Activated CD4-positive, alpha-beta T cell treated with anti-CD3 and anti-CD28 coated beads for 4 hours (primary cell): ENCODE measurements around the gene AGFG2.

ENCODE experiments used
- DNase-seq, 2 donors: peaks; one replicate each; pipeline ENCODE4 v3.0.0-alpha.2; 2020

The AGFG2 gene

DNA sequence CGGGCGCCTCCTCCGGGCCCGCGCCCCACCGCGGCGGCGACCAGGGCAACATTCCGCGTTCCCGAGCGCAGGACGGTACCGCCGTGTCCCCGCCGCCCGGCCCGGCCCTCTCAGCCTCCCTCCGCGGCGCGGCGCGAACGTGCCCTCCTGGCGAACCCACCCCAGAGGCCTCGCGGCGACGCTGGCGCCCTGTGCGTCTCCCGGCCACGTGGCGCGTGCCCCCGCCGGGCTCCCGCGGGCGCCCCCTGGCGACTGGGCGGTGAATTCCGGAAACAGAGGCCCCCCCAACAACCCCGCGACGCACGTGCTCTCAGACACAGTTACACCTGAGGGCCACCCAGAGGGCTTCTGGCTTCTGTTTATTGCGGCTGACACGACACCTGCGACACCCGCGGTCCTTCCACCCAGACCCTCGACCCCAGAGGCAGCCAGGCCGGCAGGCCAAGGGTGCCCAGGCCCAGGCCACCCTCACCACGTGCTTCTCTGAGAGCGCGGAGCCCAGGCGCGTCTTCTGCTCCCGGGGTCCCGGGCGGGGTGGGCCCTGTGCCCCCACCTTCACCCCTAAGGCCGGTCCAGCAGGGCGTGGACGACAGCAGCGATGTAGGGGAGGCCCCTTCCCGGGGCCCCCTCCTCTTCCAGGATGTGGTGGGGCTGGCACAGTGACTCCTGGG is 34.8 kb downstream of the AGFG2 start, which contains the start of gene SAP25:
Gene SAP25 (minus strand): TSS at position 210 of the 671 bp plus-strand sequence. CDS start 158 bp downstream, at position 52.
- DNase-seq, result no peak

DNA sequence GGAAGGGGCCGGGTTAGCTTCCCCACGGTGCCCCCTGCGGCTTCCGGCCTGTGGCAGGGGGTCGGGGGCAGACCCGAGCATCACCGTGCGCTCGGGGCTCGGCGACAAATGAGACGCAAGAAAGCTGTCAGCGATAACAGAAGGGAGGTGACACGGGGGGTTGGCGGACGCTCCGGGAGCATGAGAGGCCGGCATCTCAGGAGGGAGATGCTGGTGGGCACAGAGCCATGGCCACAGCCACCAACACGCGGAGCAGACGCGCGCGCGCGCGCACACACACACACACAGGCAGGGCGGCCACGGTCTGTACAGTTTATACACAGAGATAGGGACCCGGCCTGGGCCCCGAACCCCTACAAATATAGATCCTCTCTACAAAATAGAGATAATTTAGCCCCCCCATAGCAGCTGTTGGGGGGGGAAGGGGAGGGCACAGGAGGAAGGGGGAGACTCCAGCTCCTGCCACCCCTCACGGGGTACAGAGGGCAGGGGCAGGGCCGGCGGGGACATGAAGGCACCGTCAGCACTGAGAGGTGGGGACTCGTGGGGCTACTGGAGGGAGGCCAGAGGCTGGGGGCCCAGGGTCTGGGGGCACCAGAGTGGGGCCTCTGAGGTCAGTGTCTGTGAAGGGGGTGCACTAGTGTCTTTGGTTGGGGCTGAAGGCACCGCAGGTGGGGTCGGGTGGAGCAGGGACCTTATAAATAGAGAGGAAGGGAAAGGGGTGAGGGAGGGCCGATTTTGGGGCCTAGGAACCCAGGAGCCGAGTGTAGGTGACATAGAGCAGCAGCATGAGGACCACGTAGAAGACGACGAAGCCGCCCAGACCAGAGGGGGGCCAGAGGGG is 35.6 kb downstream of the AGFG2 start:
- DNase-seq, result no peak

DNA sequence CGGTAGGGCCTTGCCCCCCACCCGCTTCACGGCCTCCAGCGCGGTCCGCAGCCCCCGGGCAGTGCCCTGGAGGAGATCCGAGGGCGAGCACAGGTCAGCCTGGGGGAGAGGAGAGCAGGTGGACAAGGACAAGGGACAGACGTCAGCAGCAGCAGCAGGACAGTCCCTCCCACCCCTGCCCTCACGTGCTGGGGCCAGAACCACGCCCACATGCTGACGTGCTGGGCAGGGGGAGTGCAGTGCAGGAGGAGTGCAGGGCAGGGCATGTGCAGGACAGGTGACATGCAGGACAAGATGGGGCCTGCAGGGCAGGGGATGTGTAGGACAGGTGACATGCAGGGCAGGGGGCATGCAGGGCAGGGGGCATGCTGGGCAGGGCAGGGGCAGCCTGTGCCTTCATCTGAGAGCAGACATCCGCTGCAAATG is 36.2 kb downstream of the AGFG2 start:
- no peak for DNase-seq

DNA sequence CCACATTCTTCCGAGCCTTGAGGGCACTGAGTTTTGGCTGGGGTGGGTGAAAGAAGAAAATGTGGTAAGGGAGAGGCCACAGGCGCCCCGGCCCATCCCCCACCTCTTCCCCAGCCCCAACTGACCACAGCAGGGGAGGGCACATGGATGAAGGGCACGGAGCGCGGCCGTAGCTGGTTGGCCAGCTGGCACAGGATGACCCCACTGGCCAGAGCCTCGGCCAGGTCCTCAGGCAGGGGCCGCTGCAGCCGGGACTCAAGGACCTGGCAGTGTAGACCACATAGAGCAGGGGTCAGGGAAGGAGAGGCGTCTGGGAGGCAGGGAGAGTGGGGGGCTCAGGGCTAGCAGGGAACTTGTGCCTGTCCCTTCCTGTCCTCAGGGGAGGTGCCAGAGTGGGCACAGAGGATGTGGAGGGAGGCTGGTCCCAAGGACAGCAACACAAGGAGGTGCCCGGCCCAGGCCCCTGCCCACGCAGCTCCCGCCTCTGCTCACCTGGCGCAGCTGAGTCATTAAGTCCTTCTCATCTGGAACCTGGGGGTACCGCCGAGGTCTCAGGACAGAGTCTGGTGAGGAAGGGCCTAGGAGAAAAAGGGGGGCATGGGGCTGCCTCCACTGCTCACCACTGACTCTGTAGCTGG is 36.9 kb downstream of the AGFG2 start:
- DNase-seq, result no peak

DNA sequence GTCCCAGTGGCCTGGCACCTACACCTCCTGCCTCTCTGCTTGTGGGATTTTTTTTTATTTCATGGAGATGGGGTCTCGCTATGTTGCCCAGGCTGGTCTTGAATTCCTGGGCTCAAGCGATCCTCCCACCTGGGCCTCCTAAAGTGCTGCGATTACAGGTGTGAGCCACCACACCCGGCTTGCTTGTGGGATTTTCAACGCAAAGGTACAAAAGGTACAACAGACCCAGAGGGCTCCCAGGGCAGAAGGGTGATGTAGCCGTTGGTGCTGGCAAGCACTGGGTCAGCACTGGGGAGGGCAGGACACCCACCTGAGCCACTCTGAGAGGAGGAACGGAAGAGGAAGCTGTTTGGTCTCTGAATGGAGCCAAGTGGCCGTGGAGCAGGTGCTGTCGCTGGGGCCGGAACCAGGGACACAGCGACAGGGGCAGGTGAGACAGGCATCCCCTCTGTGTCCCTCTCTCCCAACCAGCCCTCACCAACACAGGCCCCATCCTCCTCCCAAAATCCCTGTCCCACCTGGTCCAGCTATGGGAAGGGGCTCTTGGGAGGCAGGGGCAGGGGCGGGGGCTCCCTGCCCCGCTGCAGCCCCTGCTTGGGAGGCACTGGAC is 37.5 kb downstream of the AGFG2 start:
- DNase-seq, result no peak

DNA sequence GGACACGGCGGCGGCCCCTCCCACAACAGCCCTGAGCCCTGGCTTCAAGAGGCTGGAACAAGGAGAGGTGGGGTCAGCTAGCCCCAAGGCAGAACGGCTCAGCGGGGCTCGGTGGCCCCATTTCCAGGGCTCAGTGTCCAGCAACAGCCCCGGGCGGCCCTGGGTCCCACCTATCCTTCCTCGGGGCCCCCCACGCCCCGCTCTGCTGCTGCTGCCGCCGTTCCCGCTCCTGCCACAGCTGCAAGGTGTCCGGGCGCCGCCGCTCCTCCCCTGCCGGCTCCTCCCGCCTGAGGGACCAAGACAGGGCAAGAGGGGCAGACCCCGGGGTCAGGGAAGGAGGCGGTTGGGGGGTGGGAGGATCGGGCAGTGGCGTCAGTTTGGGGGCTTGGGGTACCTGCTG is 38.1 kb downstream of the AGFG2 start:
- DNase-seq, result no peak

DNA sequence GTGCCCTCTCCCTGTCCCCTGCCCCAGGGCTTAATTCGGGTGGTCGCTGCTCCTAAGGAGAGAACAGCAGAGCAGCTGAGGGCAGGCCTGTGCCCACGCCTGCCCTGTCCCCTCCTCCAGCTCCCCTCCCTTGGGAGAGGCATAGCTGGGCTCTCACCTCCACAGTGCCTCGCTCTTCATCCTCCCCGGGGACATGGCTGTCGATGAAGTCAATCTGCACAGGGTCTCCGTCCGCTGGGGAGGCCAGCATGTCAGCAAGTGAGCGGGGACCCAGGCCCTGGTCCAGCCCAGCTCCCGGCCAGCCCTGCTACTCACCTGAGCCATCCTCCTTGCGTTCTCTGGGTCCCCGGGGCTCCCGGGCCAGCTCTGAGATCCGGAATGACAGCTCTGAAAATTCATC is 38.5 kb downstream of the AGFG2 start:
- DNase-seq, result no peak

DNA sequence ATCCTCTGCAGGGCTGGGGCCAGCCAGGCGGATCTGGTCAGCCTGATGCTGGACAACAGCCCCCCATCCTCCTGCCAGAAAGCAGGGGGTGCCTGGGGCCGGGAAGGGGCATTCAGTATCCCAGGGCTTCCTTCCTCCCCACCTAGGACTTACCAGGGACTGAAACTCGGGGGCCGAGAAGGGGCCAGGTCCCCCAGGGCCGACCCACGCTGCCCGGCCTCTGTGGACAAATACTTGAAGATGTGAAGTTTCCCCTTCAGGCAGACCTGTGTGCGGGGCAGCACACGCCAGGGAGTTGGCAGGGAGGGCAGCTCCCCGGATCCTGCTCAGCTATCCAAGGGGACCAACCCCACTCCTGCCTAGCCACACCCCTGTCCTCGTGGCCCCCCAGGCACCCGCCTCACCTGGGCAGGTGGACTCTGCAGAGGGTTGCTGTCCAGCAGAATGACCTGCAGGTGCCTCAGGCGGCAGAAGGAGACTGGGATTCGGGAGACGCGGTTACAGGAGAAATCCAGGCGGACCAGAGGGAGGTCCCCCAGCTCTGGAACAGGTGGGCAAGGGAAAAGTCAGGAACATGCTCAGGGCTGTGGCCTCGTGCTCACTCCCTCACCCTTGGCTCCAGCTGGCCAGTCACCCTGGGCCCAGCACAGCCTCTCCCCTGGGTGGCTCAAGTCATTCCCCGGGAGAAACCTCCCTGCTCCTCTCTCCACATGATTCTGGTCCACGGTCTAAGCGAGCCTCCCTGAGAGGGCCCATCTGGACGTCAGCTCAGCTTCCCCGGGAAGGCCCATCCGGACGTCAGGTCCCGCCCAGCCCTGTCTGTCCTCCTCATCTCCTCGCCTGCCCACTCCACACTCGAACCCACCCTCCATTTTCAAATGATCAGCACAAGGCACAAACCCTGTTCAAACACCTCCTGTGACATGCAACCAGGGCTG is 39.5 kb downstream of the AGFG2 start:
- DNase-seq, result no peak

DNA sequence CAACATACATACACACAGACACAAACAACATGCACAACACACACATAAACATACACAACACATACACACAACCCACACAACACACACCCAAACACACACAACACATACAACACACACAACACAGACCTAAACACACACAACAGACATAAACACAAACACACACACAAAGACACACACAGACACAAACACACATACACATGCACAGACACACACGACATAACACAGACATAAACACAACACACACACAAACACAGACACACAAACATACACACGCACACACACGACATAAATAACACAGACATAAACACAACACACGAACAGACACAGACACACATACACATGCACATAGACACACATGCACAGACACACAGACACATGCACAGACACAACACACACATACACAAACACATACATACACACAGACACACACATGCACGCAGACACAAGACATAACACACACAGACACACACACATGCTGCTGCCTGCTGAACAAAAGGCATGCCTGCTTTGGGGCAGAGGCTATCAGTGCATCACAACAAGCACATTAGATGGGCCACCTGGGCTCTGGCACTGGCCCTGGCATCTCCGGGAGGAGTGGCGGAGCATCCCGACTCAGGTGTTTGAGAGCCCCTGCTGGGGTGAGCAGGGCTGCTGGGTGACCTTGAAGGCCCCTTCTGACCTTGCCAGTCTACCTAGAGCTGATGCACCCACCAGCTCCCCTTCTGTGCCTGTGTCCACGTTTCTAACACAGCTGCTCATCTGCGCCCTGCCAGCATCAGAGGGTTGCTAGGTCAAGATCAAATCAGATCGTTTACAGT is 41.7 kb downstream of the AGFG2 start:
- no peak for DNase-seq

DNA sequence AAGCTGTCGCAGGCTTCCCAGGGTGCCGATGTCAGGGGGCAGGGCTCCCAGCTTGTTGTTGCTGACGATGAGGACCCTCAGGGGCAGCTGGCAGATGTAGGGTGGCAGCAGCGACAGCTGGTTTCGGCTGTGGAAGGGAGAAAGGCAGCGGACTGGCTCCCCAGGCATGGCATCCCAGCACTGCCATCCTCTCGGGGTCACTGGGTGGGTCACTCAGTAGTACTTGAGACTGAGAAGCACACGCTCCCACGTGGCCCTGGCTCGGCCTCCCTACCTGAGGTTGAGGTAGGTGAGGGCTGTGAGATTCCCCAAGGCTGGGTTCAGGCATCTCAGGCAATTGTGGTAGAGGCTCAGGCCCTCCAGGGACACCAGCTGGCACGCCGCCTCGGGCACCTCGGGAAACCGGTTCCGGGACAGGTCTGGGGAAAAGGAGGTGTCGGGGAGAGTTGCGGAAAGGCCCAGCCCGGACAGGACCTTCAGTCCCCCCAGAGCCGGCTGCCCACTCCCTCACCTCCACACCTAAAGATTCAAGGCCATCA is 43.1 kb downstream of the AGFG2 start:
- no peak for DNase-seq

DNA sequence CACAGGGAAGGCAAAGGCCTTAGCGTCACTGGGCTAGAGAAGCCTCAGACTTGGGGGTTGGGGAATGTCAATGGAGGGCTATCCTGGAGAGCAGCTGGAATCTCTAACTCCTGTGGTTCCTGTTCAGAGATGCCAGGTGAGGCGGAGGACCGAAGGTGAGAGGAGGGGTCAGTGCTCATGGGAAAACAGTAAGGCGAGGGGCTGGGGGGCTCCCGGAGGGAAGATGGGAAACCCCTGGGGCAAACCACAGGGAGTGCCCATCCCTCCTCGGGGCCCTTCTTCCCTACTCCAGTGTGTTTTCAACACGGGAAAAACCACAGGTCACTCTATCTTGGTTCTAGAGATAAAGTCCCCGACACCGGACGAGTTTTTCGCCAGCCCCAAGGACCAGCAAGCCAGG is 43.6 kb downstream of the AGFG2 start:
- DNase-seq, result no peak

DNA sequence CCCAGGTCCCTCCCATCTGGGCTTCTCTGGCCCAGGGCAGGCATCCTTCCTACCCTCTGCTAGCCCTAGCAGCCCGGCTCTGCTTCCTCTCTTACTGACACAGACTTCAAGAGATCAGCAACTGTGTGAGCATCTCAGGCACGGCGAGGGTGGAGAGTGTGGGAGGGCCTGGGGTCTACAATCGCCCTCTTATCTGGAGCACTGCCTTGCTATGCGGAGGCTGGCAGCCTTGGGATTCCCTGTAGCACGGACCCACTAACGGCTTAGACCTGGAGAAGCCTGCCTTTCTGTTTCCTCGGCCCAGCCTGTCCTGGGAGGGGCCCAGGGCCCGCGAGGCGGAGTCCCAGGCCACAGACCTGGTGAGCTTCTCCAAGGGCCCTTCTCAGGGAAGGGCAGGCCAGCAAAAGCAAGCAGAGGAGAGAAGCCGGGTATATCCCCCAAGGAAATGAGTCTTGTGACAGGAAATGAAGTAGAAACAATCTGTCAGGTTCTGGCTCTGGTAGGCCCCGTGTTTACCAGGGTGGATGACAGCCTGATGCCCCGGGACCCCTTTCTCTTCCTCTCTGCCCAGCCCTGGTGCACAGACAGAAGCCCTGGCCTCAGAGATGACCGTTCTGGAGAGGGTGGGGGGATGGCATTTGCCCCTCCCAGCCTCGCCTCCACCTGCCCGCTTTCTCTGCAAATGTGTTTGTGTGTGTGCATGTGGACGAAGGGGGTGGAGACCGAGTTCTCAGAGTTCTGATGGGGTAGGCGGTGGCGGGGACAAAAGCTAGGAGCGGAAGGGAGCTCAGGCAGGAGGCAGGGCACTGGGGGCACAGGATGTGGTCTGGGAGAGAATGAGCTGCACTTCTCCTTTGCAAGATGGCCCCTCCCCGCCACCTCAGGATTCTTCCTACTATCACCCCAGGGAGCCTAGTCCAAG is 44.4 kb downstream of the AGFG2 start:
- peak; percentile 39 to 58 for DNase-seq

DNA sequence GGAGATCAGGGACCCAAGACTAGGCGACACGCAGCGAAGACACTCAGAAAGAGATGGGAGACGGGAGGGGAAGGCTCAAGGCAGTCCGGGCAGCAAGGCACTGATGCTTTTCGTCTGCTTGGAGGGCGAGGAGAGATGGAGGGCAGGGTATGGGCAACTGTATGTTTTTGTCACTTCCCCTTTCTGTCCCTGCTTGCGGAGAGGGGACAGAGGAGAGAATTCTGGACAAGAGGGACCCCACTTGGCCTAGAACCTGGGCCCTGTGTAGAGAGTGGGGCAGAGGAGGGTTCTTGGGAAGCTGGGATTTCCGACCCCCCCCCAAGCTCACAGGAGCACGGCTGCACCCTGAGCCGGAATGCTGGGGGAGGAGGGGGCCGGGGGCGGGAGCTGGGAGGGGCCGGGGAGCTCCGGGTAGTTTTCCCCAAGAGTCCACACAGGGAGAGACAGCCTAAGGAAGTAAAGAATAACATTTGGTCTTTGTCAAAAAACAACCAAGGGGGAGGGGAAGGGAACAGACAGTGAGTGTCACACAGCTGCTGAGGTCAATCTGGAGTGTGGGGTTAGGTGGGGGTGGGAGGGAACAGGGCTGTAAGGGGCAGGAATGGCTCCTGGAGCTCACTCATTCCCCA is 45.2 kb downstream of the AGFG2 start:
- DNase-seq, result no peak

DNA sequence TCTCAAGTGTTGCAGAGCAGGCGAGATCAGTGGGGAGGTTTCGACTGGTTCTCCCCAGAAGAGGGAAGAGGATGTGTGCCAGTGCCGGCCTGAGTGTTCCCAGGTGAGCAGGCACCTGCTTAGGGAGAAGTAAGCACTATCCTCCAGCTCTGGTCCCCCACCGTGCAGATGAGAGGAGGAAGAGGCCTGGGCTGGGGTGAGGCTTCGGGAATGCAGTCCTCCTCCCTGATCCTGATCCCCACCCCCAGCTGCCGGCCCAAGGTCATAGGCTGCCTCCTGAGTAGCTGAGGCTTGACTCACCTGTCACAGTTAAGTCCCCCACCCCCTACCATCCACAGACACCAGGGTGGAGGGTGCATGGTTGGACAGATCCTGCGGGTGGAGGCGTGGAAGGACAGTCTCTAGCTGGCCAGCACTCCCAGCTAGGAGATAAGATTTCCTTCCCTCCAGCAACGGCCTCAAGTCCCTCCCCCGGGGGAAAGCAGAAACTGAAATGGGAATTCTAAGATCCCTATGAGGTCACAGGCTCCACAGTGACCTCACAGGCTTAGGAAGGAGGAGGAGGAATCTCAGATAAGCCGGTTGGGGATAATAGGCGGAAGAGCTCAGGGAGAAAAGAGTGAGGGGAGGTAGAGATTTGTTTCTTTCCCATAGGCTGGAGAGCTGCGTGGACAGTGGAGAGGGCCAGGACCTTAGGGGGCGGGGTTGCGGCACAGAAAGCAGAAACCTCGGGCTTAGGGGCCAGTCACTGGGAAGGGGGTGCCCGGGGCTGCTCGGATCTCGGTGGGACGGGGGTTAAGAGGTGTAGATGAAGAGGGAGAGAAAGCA is 45.9 kb downstream of the AGFG2 start:
- DNase-seq, result peak in 1 of 2 donors; percentile 11

DNA sequence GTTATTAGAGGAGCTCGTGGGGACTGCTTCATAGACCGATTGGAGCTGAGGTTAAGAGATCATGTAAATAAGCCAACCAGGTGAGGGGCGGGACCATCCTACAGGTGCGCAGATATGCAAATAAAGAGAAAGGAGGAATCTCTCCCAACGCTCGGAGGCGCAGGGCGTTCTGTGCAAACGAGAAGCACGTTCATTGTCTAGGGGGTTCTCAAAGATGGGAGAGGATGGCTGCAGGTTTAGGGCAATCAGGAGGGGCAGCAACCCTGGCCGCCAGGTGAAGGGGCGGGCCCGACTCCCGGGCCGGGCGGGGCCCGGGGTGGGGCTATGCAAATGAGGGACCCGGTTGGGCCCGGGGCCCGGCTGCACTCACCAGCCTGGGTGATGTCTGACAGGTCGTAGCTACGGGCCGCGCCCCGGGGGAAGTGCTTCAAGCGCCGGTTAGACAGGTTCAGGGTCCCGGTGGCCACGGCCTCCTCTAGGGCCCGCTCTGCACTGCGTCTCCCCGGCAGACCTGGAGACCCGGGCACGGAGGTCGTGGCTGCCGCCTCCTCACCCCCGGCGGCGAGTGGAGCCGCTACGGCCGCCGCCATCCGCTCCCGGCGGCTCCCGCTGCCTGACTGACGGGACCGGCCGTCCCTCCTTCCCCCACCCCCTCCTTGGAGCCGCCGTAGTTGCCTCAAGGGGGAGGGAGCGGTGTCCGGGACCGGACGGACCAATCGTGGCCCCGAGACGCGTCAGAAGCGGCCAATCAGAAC is 46.7 kb downstream of the AGFG2 start, which contains the start of gene LRCH4:
Gene LRCH4 (minus strand): TSS at position 619 of the 755 bp plus-strand sequence. CDS start 29 bp downstream, at position 590.
- peak; percentile 44 to 53 for DNase-seq

DNA sequence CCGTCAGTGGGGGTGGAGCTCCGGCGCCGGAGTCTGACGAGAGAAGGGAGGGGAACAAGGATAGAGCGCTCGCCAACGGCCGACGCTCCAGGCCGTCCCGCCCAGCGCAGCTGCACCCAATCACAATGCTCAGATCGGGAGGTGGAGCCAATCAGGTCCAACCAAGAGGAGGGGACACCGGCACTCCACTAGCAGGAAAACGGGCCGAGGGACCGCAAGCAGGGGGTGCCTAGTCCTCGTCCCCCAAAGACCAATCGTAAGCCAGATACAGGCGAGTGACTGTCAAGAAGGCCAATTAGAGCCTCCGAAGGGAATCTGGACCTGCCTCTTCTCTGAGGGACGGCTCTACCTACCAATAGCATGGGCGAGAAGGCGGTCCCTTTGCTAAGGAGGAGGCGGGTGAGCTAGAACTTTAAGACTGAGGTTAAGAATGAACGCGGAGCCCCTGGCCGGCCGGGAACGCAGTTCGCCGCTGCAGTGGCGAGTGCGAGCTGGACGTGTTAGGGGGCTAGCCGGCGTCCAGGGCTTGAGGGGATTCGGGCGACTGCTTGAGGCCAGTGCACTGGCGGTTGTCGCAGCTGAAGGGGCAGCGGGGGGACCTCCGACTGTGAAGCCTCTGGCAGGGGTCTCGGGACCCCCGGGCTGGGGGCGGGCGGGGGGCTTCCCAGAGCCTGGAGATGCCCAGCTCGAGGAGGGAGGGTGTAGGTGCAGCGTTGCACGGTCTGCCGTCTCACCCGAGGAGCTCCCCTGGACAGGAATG is 47.4 kb downstream of the AGFG2 start, which contains the start of gene FBXO24:
Gene FBXO24 (plus strand): TSS at position 63 of the 760 bp plus-strand sequence. CDS start 298 bp downstream, at position 361.
- peak; percentile 98 for DNase-seq
